ENCODE results near the gene LCOR.

- TF ChIP-seq CTCF (IDR thresholded peaks at IDR 0.05) (no peak), POLR2A (IDR thresholded peaks at IDR 0.05) (no peak)
Observed at GRCh38 chr10:97002670-97003069, 170.6 kb downstream of the LCOR start.

Measured in thyroid gland (tissue), 4 donors.